GM21619 (cell line): ENCODE results near the gene METTL13.

Source experiments
- ATAC-seq: cut with Tn5 transposase; IDR thresholded peaks from one replicate; pipeline ENCODE4 v1.9.1; 2021; ENCODE audit not compliant: unreplicated experiment

The METTL13 gene

GRCh38 chr1:171844381-171844780 lies 62.9 kb downstream of the METTL13 start:
- no peak for ATAC-seq

- no peak for ATAC-seq
These were observed 64.5 kb downstream of the METTL13 start for GRCh38 chr1:171845998-171846397.
